Inflammatory macrophage treated with lipopolysaccharide for 4 hours (primary cell): ENCODE data around the gene SLC25A30.
"Not testable (repeated sequence)": the region's sequence is repeated elsewhere in the genome, so short reads cannot be mapped to it uniquely, and the experiment has no call there.

ENCODE experiments used
- DNase-seq: peaks from one replicate; pipeline ENCODE4 v3.0.0-alpha.2; 2020

The SLC25A30 gene

GRCh38 chr13:45426056-45426841, 8.1 kb upstream of the SLC25A30 start:
- DNase-seq, result not testable (repeated sequence)

DNA sequence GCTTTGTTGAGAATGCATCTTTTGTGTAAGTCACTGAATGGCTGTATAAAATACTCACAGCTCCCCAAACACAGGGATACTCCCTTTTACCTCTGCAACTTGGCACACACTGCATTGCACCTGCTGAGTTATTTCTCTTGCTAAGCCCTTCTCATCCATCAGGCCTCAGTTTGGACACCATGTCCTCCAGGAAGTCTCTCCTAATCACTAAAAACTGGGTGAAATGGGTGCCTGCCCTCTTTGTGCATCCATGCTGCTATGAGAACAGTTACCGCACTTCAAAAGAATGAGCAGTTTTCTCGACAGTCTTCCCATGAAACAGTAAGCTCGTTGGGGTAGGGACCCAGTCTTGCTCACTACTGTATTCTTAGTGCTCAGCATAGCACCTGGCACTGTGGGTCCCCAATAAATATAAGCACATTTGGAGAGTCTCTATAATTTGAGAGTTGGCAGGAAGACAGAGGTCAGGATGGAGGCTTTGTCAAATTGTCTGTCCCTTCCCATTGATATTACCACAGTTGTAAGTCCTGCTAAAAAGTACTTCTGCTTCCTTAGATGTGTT, 4.6 kb upstream of the SLC25A30 start:
- DNase-seq, result no peak

GRCh38 chr13:45419945-45420344, 1.8 kb upstream of the SLC25A30 start:
- no peak for DNase-seq

- not testable (repeated sequence) for DNase-seq
Measured at GRCh38 chr13:45419389-45419788, 1.2 kb upstream of the SLC25A30 start.

- no peak for DNase-seq
Measured at GRCh38 chr13:45416516-45417128, 1.6 kb downstream of the SLC25A30 start.

- DNase-seq, result no peak
Measured at GRCh38 chr13:45415112-45415511, 3.1 kb downstream of the SLC25A30 start.

GRCh38 chr13:45413826-45414307, 4.3 kb downstream of the SLC25A30 start:
- no peak for DNase-seq

- peak; percentile 51 for DNase-seq
Measured at GRCh38 chr13:45412274-45413049, 5.7 kb downstream of the SLC25A30 start.

GRCh38 chr13:45411631-45412030, 6.5 kb downstream of the SLC25A30 start:
- DNase-seq, result no peak

GRCh38 chr13:45411221-45411620, 7.0 kb downstream of the SLC25A30 start:
- no peak for DNase-seq

GRCh38 chr13:45410466-45410865, 7.7 kb downstream of the SLC25A30 start:
- DNase-seq, result no peak

- DNase-seq, result peak; percentile 65
Measured at GRCh38 chr13:45410001-45410400, 8.2 kb downstream of the SLC25A30 start.

DNA sequence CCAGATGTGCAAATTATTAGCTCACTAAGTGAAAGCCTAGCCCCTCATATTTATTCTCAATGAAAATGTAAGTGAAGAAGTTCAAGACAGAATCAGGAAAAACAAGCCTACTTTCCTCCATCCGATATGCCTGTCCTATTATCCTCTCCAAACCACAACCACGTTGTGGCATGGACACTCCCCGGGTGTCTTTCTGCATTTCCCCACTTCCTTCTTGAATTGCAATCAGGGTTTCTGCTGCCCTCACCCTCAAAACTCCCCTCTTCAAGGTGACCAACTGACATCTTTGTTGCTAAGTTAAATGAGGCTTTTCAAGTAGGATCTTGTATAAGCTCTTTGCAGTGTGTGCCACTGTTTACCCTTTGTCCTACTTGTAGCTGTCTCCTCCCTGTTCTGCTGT, 11.8 kb downstream of the SLC25A30 start:
- DNase-seq, result no peak

DNA sequence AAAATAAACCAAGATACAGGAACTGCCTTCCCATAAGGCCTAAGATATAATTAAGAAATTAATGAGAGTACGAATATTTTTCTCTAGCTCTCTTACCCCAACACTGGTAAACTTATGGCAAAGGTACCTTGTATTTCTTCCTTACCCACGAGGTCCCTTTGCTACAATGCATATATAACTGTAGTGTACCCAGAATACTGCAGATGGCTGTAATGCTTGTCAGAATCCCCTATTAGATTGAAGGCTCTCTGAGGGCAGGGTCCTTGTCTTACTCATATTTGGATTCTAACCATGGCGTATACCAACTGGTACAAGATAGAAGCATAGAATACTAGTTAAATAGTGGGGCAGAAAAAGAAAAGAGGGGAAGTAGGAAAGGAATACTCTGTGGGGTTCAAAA, 15.1 kb downstream of the SLC25A30 start:
- no peak for DNase-seq

GRCh38 chr13:45402641-45403040, 15.5 kb downstream of the SLC25A30 start:
- DNase-seq, result no peak

GRCh38 chr13:45401314-45401713, 16.9 kb downstream of the SLC25A30 start:
- no peak for DNase-seq

- no peak for DNase-seq
Measured at GRCh38 chr13:45398877-45399276, 19.3 kb downstream of the SLC25A30 start.

- DNase-seq, result no peak
Measured at GRCh38 chr13:45396533-45397095, 21.6 kb downstream of the SLC25A30 start.

- DNase-seq, result peak; percentile 27
Measured at GRCh38 chr13:45393941-45394570, 24.1 kb downstream of the SLC25A30 start.

GRCh38 chr13:45392811-45393210, 25.4 kb downstream of the SLC25A30 start:
- DNase-seq, result no peak

GRCh38 chr13:45391926-45392325, 26.2 kb downstream of the SLC25A30 start:
- no peak for DNase-seq

DNA sequence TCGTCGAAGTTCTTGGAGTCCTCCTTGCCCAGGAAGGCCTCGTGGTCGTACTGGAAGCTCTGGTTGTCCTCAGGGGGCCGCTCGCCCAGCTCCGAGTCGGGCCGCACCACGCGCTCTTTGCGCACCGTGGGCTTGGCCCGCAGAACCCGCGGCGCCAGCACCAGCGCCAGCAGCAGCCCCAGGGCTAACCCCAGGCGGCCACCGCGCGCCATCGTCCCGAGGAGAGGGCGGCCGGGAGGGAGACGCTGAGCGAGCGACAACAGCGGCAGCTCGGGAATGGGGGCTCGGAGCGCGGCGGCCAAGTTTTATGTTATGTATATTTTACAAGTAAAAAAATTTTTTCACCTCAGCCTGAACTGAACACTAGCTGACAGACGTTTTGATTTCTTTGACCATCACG, 27.0 kb downstream of the SLC25A30 start:
- not testable (repeated sequence) for DNase-seq
